Measurements from ENCODE around the gene SPON1. TPM values are rescaled to one million over a fixed set of nuclear protein-coding genes. Genes with fewer than 3 reads are reported as not detected.

SPON1 gene
- total RNA-seq, 1 experiment from 2014 or later, result 0.10 TPM

- H3K27ac ChIP-seq (ENCODE audit: low read length), result no peak overlapping the region
- POLR2A ChIA-PET, result no interaction called here
- H3K4me1 ChIP-seq (ENCODE audit: control insufficient read depth, insufficient read depth, low read length), result no peaks in the 10 kb centered on the region
- CTCF ChIA-PET, result no interaction called here
- no peaks in the 10 kb centered on the region for H3K9me3 ChIP-seq (ENCODE audit: control insufficient read depth, insufficient read depth, low read depth, low read length)
- DNase-seq (ENCODE audit: low read depth, low spot score), result no peak
- BruUV-seq (replicated peaks), result no TSS peak
- in situ Hi-C loops (cut with HindIII; ENCODE audit: low pct_unique_long_range_greater_than_20kb, low sequenced_read_pairs), result no loop called here
- TF ChIP-seq POLR2AphosphoS5 (IDR thresholded peaks at IDR 0.05; ENCODE audit: low read depth, low read length) (no peak), SIN3A (IDR thresholded peaks at IDR 0.05; ENCODE audit: borderline replicate concordance, insufficient read depth, low read depth, low read length) (no peak), REST (IDR thresholded peaks at IDR 0.05; ENCODE audit: insufficient read depth in 1 of 2, low read depth in 2 of 2, low read length in 1 of 2) (no peak), CTCF (IDR thresholded peaks at IDR 0.05) (no peak), TCF7L2 (IDR thresholded peaks at IDR 0.05; ENCODE audit: low read depth, low read length) (no peak)
- intact Hi-C loops (cut with micrococcal nuclease; ENCODE audit: unreplicated experiment), result no loop called here
- H3K27me3 ChIP-seq (ENCODE audit: control insufficient read depth, insufficient read depth, low read length), result peaks cover 2% of the 10 kb centered on the region; the same call in 1 of the 2 replicates
- no peaks in the 10 kb centered on the region for H3K36me3 ChIP-seq (ENCODE audit: control insufficient read depth, insufficient read depth, low read length)
- ATAC-seq, result no peak
- H3K4me3 ChIP-seq (ENCODE audit: low read depth in 2 of 2, low read length in 2 of 2), result no peak overlapping the region
Measured at GRCh38 chr11:14114269-14114668, 151.7 kb downstream of the SPON1 start.

DNA sequence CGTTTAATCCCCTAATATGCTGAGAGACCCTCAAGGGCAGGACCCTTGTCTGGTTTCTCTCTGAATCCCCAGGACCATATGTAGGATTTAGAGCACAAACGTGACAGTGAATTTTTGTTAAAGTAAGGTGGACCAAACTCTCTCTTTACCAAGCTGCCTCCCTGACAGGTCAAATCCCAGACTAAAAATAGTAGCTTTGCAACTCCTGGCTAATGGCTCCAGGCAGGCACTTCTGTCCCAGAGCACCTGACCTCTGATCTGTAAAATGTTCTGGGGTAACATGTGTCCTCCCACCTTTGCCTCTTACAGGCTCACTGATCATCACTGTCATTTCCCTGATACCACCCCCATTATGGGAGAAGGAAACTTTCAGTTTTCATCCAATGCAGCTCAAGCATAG, 152.3 kb downstream of the SPON1 start:
- BruUV-seq (replicated peaks), result no TSS peak
- in situ Hi-C loops (cut with HindIII; ENCODE audit: low pct_unique_long_range_greater_than_20kb, low sequenced_read_pairs), result no loop called here
- CTCF ChIA-PET, result no interaction called here

More for the DNA sequence above, 152.3 kb downstream of the SPON1 start:
- Histone ChIP-seq H3K27ac (ENCODE audit: low read length) (no peak overlapping the region), H3K36me3 (ENCODE audit: control insufficient read depth, insufficient read depth, low read length) (no peaks in the 10 kb centered on the region), H3K27me3 (ENCODE audit: control insufficient read depth, insufficient read depth, low read length) (0 out of 2 replicates have a peak, but pooled peaks cover 2% of the 10 kb centered on the region), H3K9me3 (ENCODE audit: control insufficient read depth, insufficient read depth, low read depth, low read length) (no peaks in the 10 kb centered on the region), H3K4me3 (ENCODE audit: low read depth in 2 of 2, low read length in 2 of 2) (no peak overlapping the region), H3K4me1 (ENCODE audit: control insufficient read depth, insufficient read depth, low read length) (no peaks in the 10 kb centered on the region)
- TF ChIP-seq SIN3A (IDR thresholded peaks at IDR 0.05; ENCODE audit: borderline replicate concordance, insufficient read depth, low read depth, low read length) (no peak), POLR2AphosphoS5 (IDR thresholded peaks at IDR 0.05; ENCODE audit: low read depth, low read length) (no peak), TCF7L2 (IDR thresholded peaks at IDR 0.05; ENCODE audit: low read depth, low read length) (no peak), CTCF (IDR thresholded peaks at IDR 0.05) (no peak), REST (IDR thresholded peaks at IDR 0.05; ENCODE audit: insufficient read depth in 1 of 2, low read depth in 2 of 2, low read length in 1 of 2) (no peak)
- ATAC-seq (no peak), DNase-seq (ENCODE audit: low read depth, low spot score) (no peak)
- intact Hi-C loops (cut with micrococcal nuclease; ENCODE audit: unreplicated experiment), result no loop called here
- POLR2A ChIA-PET, result no interaction called here
